Astrocyte of the cerebellum (primary cell): ENCODE results near the gene MED12L.

Experiments used
- DNase-seq: peaks from one replicate; pipeline ENCODE4 v3.0.0-alpha.2; 2011; ENCODE audit warnings: low read depth
- H3K4me3 ChIP-seq: 2 replicates; pipeline ENCODE4 v1.5.1; 2011; ENCODE audit warnings: mild to moderate bottlenecking, low read depth, low read length, moderate library complexity
- in situ Hi-C: cut with HindIII; loops from 2 replicates; pipeline ENCODE4 v1.10.0; 2017; ENCODE audit warnings: low sequenced_read_pairs
- TF ChIP-seq, protein P1 (sequence below): IDR thresholded peaks from 2 replicates; pipeline ENCODE4 v1.5.1; 2012; ENCODE audit warnings: low read length, low read depth, moderate library complexity, mild to moderate bottlenecking; ENCODE audit errors: missing control alignments

The MED12L gene

DNA sequence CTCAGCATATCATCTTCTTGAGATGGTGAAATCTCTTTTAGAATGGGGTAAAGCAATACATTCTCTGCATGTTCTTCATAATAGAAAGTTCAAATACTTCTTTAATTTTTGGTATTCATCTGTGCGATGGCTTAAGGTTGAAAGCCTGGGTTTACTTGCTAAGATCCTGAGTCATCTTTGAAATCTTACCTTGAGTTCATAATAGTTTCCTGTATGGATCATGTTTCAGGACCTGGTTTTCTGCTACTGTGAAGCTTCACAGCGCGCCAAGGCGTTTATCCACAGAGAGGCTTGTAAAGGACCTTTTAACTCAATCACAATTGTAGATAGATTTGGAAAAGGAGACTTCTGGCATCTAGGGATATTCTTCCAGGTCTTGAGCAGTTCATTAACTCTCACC, 39.0 kb downstream of the MED12L start:
- TF ChIP-seq, protein P1, sequence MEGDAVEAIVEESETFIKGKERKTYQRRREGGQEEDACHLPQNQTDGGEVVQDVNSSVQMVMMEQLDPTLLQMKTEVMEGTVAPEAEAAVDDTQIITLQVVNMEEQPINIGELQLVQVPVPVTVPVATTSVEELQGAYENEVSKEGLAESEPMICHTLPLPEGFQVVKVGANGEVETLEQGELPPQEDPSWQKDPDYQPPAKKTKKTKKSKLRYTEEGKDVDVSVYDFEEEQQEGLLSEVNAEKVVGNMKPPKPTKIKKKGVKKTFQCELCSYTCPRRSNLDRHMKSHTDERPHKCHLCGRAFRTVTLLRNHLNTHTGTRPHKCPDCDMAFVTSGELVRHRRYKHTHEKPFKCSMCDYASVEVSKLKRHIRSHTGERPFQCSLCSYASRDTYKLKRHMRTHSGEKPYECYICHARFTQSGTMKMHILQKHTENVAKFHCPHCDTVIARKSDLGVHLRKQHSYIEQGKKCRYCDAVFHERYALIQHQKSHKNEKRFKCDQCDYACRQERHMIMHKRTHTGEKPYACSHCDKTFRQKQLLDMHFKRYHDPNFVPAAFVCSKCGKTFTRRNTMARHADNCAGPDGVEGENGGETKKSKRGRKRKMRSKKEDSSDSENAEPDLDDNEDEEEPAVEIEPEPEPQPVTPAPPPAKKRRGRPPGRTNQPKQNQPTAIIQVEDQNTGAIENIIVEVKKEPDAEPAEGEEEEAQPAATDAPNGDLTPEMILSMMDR, result no peak
- no peak overlapping the region for H3K4me3 ChIP-seq
- DNase-seq, result no peak
- in situ Hi-C loops, result loop anchor here (10.0 kb wide), 1 partner anchor 210 kb away; no protein-coding TSS in a partner anchor

DNA sequence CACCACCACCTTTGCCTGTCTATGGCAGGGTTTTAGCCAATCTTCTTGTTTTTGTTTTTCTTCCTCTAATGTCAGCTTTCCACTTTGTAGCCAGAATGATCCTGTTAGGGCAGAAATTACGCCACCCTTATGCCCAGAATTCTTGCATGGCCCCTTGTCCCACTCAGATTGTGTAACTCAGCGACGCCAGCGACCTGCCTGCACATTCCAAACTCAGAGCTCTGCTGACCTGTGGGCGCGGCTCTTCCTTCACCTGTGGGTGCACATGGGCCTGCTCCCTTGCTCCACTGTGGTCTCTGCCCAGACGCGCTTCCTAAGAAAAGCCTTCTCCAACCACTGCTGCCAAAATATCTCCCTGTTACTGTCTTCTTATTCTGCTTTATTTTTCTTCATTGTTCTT, 45.0 kb downstream of the MED12L start:
- in situ Hi-C loops, result no loop called here
- H3K4me3 ChIP-seq, result no peak overlapping the region
- TF ChIP-seq, protein P1, result no peak
- no peak for DNase-seq

DNA sequence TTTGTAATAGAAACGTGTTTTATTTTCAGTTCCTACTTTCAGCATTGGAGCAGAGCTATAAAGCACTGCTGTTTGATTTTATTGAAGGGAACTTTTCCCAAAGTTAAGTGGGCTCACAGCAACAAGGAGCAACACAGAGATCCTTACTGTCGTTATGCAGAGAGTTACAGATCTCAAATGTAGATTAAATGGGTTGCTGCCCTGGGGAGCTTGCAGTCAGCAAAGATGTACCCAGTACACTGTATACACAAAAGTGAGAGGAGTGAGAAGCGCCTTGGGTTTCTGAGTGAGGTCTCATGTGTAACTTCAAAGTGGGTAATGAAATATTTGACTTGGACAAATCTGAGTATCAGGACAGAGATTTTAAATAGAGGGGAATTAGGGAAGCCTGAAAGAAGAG, 47.7 kb downstream of the MED12L start:
- in situ Hi-C loops, result no loop called here
- DNase-seq, result no peak

DNA sequence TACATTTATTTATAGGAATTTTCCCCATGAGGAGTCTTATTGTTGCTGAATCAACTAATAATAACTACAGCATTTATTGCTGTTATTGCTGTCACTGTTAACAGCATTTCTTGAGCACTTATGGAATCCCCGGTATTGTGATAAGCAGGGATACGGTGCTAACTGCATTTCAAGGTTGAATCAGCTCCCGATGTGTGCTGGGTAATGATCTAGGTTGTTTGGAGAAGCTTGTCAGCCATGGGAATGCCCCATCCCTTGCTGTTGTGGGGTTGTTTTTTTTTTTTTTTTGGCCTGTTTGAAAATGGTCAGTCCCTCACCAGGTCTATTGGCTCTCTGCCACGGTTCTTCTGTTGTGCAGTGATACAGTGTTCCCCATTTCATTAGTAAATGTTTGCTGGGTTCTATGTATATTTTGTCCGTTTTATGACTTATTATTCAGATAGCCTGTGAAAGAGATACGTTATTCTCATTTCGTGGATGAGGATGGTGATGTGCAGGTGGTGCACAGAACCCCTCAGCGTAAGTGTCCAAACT, 48.5 kb downstream of the MED12L start:
- DNase-seq, result no peak
- TF ChIP-seq, protein P1, result no peak
- in situ Hi-C loops, result no loop called here
- H3K4me3 ChIP-seq, result no peak overlapping the region

More for the DNA sequence above, 47.7 kb downstream of the MED12L start:
- TF ChIP-seq, protein P1, result no peak
- no peak overlapping the region for H3K4me3 ChIP-seq

DNA sequence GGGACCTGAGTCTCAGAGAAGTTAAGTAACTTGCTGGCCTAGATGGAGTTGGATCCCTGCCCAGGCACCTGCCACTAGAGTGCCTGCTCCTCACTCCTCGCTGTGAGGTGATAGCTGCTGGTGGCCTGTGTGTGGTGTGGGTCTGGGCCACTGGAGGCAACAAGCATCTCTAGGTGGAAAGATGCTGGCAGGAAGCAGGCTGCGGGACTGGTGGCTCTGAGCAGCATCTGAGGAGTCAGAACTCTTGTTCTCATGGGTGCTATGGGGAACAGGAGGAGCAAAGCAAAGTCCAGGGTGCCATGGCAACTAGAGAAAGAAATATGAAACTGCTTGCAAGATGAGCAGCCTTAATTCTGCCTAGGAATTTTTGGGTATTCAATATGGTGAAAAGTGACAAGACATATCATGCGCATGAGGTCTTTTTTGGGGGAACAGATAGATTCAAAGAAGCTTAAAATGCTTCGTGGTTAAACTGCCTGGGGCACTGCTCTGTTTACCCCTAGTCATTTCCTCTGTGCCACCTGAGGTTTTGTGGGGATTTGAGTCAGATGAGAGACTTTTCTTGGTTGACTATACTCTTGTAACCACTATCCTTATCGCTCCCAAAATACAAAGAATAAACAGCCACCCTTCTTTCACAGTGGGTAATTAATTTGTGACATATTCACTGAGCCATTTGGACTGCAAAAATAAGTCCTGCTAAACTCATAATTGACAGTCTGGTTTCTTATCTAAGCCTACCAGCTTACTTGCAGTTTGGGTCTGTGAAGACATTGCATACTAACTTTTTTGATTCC, 50.3 kb downstream of the MED12L start:
- in situ Hi-C loops, result no loop called here
- no peak overlapping the region for H3K4me3 ChIP-seq
- TF ChIP-seq, protein P1, result no peak
- DNase-seq, result no peak

DNA sequence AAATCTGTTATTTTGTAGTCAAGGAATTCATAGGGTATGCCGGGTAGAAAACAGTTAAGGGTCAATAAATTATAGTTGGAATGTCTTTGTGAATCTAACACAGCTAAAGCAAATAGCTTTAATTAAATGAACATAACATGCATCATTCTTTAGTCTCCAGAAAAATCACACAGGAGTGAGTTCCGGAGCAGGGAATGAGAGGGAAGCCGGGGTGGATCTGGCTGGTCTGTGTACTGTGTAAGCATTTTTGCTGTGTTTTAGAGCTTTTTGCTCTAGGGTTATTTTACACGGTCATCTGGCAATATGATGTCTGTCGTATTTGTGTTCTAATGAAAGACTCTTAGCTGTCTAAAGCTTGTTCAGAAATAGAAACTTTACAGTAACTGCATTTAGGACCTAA, 57.5 kb downstream of the MED12L start:
- no peak for DNase-seq

More for the DNA sequence above, 57.5 kb downstream of the MED12L start:
- in situ Hi-C loops, result loop anchor here (5.0 kb wide), 1 partner anchor 131 kb away; no protein-coding TSS in a partner anchor
- H3K4me3 ChIP-seq, result no peak overlapping the region
- TF ChIP-seq, protein P1, result no peak
